ENCODE results near the gene IL4R. TPM values are rescaled to one million over a fixed set of nuclear protein-coding genes. Genes with fewer than 3 reads are reported as not detected.

IL4R gene
- total and polyA plus RNA-seq, 4 donors = 15.5 to 61.9 (median 29.9) TPM

- DNase-seq (ENCODE audit: low spot score) = no peak
- Histone ChIP-seq H3K4me1 (ENCODE audit: control insufficient read depth in 4 of 4, insufficient read depth in 4 of 4, low read length in 3 of 4) (no peaks in the 10 kb centered on the region), H3K27me3 (ENCODE audit: control insufficient read depth in 4 of 4, insufficient read depth in 4 of 4, low read length in 3 of 4) (no peaks in the 10 kb centered on the region), H3K27ac (ENCODE audit: low read depth in 1 of 2, low read length in 2 of 2) (no peak overlapping the region), H3K9me3 (ENCODE audit: control insufficient read depth in 4 of 4, low read length in 3 of 4) (no peaks in the 10 kb centered on the region), H3K9ac (ENCODE audit: low read depth in 1 of 2, low read length in 2 of 2) (no peak overlapping the region), H3K36me3 (ENCODE audit: control insufficient read depth in 4 of 4, insufficient read depth in 3 of 4, low read depth in 1 of 4, low read length in 3 of 4) (no peaks in the 10 kb centered on the region), H3K4me3 (ENCODE audit: low read depth in 1 of 3, low read length in 3 of 3) (no peak overlapping the region)
- WGBS = 85% methylated on average over 12 of the region's 12 CpGs
- TF ChIP-seq REST (IDR thresholded peaks at IDR 0.05) (no peak), ZBTB33 (IDR thresholded peaks at IDR 0.05) (no peak), SP1 (IDR thresholded peaks at IDR 0.05) (no peak), CTCF (IDR thresholded peaks at IDR 0.05; ENCODE audit: low read depth, low read length, missing input control) (no peak), ATF3 (IDR thresholded peaks at IDR 0.05) (no peak), JUND (IDR thresholded peaks at IDR 0.05) (no peak), HNF4A (conservative IDR thresholded peaks at IDR 0.05) (no peak), RXRA (IDR thresholded peaks at IDR 0.05) (no peak), GABPA (IDR thresholded peaks at IDR 0.05 in 1 of 2, conservative IDR thresholded peaks at IDR 0.05 in 1 of 2) (no peak), MAX (IDR thresholded peaks at IDR 0.05) (no peak), TAF1 (conservative IDR thresholded peaks at IDR 0.05) (no peak), EGR1 (IDR thresholded peaks at IDR 0.05; ENCODE audit: low read depth in 2 of 2) (no peak), FOXA1 (IDR thresholded peaks at IDR 0.05) (no peak), HNF4G (IDR thresholded peaks at IDR 0.05) (no peak), RAD21 (IDR thresholded peaks at IDR 0.05) (no peak), NR2F2 (IDR thresholded peaks at IDR 0.05) (no peak), FOXA2 (IDR thresholded peaks at IDR 0.05) (no peak)
Measured at GRCh38 chr16:27303256-27304100, 10.3 kb upstream of the IL4R start.
